ENCODE measurements around the gene RAB1A. TPM values are rescaled to one million over a fixed set of nuclear protein-coding genes. Genes with fewer than 3 reads are reported as not detected.

The RAB1A gene
- total and polyA plus RNA-seq, 4 donors: 104 to 159 (median 136) TPM

DNA sequence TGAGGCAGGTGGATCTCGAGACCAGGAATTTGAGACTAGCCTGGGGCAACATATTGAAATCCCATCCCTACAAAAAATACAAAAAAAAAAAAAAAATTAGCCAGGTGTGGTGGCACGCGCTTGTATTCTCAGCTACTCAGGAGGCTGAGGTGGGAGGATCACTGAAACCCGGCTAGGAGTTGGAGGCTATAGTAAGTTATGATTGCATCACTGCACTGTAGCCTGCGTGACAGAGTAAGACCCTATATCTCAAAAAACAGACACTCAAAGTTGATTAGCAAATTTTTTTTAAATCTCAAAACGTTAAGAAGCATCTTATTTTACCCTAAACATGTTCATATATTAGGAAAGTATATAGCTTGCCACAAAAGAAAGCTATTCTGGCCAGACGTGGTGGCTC is 7.6 kb downstream of the RAB1A start:
- ATAC-seq (ENCODE audit: insufficient read depth, low FRiP score) (no peak), DNase-seq (no peak)
- no peak overlapping the region for H3K4me3 ChIP-seq
- peaks cover 2 to 32% (median 17%) of the 10 kb centered on the region in 5 donors for H3K4me1 ChIP-seq (ENCODE audit: control insufficient read depth in 5 of 5, insufficient read depth in 5 of 5, low read length in 5 of 5)
- TF ChIP-seq, protein P1, sequence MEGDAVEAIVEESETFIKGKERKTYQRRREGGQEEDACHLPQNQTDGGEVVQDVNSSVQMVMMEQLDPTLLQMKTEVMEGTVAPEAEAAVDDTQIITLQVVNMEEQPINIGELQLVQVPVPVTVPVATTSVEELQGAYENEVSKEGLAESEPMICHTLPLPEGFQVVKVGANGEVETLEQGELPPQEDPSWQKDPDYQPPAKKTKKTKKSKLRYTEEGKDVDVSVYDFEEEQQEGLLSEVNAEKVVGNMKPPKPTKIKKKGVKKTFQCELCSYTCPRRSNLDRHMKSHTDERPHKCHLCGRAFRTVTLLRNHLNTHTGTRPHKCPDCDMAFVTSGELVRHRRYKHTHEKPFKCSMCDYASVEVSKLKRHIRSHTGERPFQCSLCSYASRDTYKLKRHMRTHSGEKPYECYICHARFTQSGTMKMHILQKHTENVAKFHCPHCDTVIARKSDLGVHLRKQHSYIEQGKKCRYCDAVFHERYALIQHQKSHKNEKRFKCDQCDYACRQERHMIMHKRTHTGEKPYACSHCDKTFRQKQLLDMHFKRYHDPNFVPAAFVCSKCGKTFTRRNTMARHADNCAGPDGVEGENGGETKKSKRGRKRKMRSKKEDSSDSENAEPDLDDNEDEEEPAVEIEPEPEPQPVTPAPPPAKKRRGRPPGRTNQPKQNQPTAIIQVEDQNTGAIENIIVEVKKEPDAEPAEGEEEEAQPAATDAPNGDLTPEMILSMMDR (IDR thresholded peaks at IDR 0.05; ENCODE audit: control extremely low read depth, extremely low read depth): no peak
- H3K27ac ChIP-seq (ENCODE audit: low read depth in 1 of 2, low read length in 1 of 2): no peak overlapping the region
- no peaks in the 10 kb centered on the region for H3K27me3 ChIP-seq (ENCODE audit: control insufficient read depth in 3 of 3, insufficient read depth in 3 of 3, low read length in 2 of 3)
- H3K9ac ChIP-seq (ENCODE audit: insufficient read depth in 1 of 2, low read length in 2 of 2): no peak overlapping the region
- WGBS, 2 donors: 75 to 87% methylated on average over 7 of the region's 7 CpGs
- no peaks in the 10 kb centered on the region for H3K9me3 ChIP-seq (ENCODE audit: control insufficient read depth in 4 of 4, insufficient read depth in 3 of 4, low read length in 3 of 4)
- no peaks in the 10 kb centered on the region for H3K36me3 ChIP-seq (ENCODE audit: control insufficient read depth in 4 of 4, insufficient read depth in 4 of 4, low read length in 4 of 4)

DNA sequence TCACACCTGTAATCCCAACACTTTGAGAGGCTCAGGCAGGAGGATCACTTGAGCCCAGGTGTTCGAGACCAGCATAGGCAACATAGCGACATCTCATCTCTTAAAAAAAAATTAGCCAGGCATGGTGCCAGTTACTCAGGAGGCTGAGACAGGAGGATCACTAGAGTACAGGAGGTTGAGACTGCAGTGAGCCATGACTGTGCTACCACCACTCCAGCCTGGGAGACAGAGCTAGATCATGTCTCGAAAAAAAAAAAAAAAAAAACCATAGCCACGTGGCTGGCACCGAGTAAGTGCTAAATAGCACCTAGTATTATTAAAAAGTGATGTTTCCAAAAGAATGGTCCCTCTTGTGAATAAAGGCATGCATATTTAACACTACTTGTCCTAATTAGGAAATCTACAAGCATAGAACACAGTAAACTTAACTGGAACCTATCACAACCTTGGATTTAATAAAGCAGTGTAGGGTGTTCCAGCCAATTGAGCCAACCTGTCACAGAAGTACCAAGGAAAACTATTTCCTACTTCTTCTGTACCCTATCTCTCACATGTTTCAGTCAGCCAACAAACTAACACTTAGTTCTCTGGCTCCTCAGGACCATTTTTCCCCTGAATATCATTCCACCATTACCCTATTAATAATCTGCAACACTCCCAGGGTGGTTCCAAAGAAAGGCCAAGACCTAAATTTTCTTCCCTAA is 8.8 kb downstream of the RAB1A start:
- H3K4me3 ChIP-seq: no peak overlapping the region
- ATAC-seq (ENCODE audit: insufficient read depth, low FRiP score) (no peak), DNase-seq (no peak)
- H3K27ac ChIP-seq (ENCODE audit: low read depth in 1 of 2, low read length in 1 of 2): no peak overlapping the region
- no peaks in the 10 kb centered on the region for H3K27me3 ChIP-seq (ENCODE audit: control insufficient read depth in 3 of 3, insufficient read depth in 3 of 3, low read length in 2 of 3)
- H3K4me1 ChIP-seq (ENCODE audit: control insufficient read depth in 5 of 5, insufficient read depth in 5 of 5, low read length in 5 of 5): peaks cover 0 to 34% (median 7%) of the 10 kb centered on the region in 5 donors
- H3K36me3 ChIP-seq (ENCODE audit: control insufficient read depth in 4 of 4, insufficient read depth in 4 of 4, low read length in 4 of 4): no peaks in the 10 kb centered on the region
- no peak overlapping the region for H3K9ac ChIP-seq (ENCODE audit: insufficient read depth in 1 of 2, low read length in 2 of 2)
- WGBS, 2 donors: 75 to 88% methylated on average over 5 of the region's 5 CpGs
- H3K9me3 ChIP-seq (ENCODE audit: control insufficient read depth in 4 of 4, insufficient read depth in 3 of 4, low read length in 3 of 4): no peaks in the 10 kb centered on the region
- TF ChIP-seq, protein P1 (IDR thresholded peaks at IDR 0.05; ENCODE audit: control extremely low read depth, extremely low read depth): no peak

- Histone ChIP-seq H3K9ac (ENCODE audit: insufficient read depth in 1 of 2, low read length in 2 of 2) (no peak overlapping the region), H3K27ac (ENCODE audit: low read depth in 1 of 2, low read length in 1 of 2) (no peak overlapping the region), H3K9me3 (ENCODE audit: control insufficient read depth in 4 of 4, insufficient read depth in 3 of 4, low read length in 3 of 4) (no peaks in the 10 kb centered on the region), H3K4me3 (no peak overlapping the region), H3K27me3 (ENCODE audit: control insufficient read depth in 3 of 3, insufficient read depth in 3 of 3, low read length in 2 of 3) (no peaks in the 10 kb centered on the region), H3K36me3 (ENCODE audit: control insufficient read depth in 4 of 4, insufficient read depth in 4 of 4, low read length in 4 of 4) (no peaks in the 10 kb centered on the region), H3K4me1 (ENCODE audit: control insufficient read depth in 5 of 5, insufficient read depth in 5 of 5, low read length in 5 of 5) (peaks cover 0 to 30% (median 5%) of the 10 kb centered on the region in 5 donors)
- DNase-seq (no peak), ATAC-seq (ENCODE audit: insufficient read depth, low FRiP score) (no peak)
- TF ChIP-seq, protein P1 (IDR thresholded peaks at IDR 0.05; ENCODE audit: control extremely low read depth, extremely low read depth): no peak
Observed at GRCh38 chr2:65116645-65117044, 13.3 kb downstream of the RAB1A start.

GRCh38 chr2:65114921-65115320 is 15.0 kb downstream of the RAB1A start:
- TF ChIP-seq, protein P1 (IDR thresholded peaks at IDR 0.05; ENCODE audit: control extremely low read depth, extremely low read depth): no peak

More at GRCh38 chr2:65114921-65115320, 15.0 kb downstream of the RAB1A start:
- DNase-seq: no peak
- Histone ChIP-seq H3K4me3 (no peak overlapping the region), H3K4me1 (ENCODE audit: control insufficient read depth in 5 of 5, insufficient read depth in 5 of 5, low read length in 5 of 5) (peaks cover 0 to 23% (median 3%) of the 10 kb centered on the region in 5 donors), H3K27ac (ENCODE audit: low read depth in 1 of 2, low read length in 1 of 2) (no peak overlapping the region), H3K9me3 (ENCODE audit: control insufficient read depth in 4 of 4, insufficient read depth in 3 of 4, low read length in 3 of 4) (no peaks in the 10 kb centered on the region), H3K36me3 (ENCODE audit: control insufficient read depth in 4 of 4, insufficient read depth in 4 of 4, low read length in 4 of 4) (no peaks in the 10 kb centered on the region), H3K9ac (ENCODE audit: insufficient read depth in 1 of 2, low read length in 2 of 2) (no peak overlapping the region), H3K27me3 (ENCODE audit: control insufficient read depth in 3 of 3, insufficient read depth in 3 of 3, low read length in 2 of 3) (no peaks in the 10 kb centered on the region)
- no peak for ATAC-seq (ENCODE audit: insufficient read depth, low FRiP score)

Measured in lung (tissue), 12 donors.